NCI-H1417 (cell line): ENCODE data around the gene EFCAB6.

Source experiments
- DNase-seq, 3 experiments: peaks; one replicate each; lab custom pipeline; 2025; lab: John Stamatoyannopoulos, UW

Gene EFCAB6

DNA sequence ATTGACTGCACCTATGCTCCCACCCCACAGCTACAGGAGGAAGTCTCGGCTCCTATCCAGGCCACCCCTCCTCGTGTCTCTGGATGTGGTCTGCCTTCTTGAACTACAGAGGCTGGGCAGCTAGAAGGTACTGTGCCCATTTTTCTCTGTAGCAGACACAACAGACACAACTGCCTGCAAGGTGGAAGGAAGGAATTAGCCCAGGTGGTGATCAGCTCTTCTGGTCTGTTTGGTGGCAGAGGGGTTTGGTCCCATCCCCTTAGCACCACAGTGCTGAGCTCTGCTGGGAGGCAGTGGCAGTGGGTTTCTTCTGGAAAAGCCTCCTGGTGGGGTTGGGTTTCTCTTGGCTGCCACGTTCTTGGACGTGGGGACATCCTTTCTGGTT, 267.8 kb downstream of the EFCAB6 start:
- DNase-seq, result no peak

DNA sequence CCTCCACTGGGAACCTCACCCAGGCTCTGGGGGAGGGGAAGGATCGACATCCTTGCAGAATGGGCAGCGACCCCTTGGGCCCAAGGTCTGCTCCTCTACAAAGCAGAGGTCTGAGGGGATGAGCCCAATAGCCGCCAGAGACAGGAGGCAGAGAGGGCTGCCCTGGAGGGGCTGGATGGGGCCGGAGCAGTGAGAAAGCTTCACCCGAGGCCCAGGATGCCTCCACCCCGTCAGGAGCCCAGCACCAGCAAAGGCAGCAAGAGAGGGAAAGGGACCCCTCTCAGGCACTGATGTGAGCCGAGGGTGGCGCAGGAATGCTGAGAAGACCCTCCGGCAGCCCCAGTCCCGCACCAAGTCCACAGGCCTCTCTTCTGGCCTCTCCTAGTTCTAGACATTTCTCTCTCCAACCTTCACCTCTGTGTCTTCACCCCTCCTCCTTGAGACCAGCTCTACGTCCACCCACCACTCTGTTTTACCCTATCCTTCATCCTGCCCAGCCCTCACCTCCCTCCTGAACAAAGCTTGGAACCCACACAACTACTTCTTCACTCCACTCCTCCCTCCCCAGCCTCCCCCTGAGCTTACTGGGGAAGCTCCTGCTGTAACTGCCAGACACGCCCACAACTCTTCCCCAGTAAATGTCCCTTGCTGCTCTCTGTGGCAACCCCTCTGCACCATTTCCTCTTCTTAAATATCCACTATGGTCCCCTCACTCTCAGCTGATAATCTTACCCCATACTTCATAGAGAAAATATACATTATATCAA, 268.4 kb downstream of the EFCAB6 start:
- no peak for DNase-seq

DNA sequence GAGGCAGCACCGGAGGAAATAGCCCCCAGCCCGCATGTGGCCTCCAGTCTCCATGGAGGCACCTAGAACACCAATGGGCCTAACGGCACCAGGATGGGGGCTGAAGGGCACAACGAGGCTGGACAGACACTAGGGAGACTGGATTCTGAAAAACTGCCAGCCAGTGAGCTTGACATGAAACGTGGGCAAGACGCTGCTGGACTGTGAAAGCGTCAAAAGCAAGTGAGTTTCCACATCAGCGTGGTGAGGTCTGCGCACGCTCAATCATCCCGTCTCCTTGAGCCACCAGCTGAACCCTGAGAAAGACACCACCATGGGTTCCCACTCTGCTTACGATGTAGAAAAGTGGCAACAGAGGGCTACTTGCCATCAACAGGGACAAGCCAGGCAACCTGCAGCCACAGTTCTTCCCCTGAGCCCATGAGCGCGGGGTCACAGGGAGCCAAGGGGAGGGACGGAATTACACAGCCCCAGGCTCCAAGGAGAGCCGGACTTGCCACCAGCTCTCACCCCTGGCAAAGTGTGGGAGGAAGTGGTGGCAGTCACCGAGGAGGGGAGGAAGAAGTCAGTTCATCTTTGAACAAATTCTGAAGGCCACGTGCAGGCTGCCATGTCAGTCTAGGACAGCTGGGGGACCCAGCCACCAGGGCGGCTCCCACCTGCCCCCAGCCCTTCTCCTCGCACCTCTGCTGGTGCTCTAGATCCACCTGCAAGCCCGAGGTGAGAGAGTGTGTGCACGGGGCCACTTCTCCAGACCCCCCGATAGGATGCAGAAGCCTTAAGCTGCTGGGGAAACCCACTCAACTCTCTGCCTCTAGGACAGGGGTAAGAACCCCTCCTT, 269.2 kb downstream of the EFCAB6 start:
- no peak for DNase-seq

DNA sequence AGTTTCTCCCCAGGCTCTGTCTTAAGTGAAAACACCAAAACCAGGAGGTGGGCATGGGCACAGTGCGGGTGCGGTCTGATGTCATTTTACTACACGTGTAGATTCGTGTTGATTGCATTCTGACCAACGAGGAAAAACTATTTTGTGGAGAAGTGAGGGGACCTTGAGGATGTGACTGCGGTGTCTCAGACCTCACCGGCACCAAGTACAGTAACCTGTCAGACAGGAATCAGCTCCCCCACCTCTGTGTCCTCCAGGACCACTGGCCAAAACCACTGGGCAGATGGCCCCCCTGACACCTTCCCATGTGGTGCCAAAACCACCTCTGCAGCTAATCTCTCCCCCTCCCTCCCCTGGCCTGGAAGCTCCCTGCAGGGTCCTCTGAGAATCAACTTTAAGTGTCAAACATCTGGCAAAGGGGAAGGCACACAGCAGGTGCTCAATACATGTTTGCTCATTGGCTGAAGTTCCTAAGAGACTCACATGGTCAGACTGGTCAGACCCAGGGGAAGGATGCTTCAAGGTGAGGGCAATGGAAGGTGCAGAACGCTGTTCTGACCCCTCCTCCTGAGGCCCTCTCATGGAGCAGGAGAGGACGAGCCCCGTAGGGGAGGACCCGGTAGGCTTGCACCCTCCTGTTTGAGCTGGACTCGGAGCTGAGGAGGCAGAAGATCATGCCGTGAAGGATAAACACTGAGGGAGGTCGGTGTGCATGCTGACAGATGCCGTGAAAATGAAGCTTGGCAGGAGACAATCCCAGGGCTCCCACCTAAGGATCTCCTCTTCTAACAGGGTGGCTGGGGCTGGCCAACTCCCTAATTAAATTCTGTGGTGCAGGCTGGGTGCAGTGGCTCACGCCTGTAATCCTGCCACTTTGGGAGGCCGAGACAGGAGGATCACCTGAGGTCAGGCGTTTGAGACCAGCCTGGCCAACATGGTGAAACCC, 270.4 kb downstream of the EFCAB6 start:
- DNase-seq, result no peak

DNA sequence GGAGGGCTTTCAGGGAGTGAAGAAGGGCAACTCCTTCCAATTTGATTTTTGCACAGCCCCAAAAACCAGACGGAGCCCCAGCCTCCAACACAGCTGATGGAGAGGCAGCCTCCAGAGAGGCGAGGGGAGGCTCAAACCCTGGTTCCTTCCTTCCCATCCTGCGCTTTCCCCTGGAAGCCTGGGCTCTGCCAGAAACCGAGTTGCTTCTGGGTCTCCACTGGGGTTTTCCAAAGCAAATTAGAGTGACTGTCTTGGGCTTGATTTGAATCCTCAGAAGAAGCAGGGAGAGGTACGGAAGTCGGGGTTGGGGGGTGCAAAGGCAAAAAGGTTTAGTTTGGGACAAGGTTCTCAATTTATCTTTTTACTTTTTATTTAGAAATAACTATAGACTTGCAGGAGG, 271.1 kb downstream of the EFCAB6 start:
- no peak for DNase-seq

DNA sequence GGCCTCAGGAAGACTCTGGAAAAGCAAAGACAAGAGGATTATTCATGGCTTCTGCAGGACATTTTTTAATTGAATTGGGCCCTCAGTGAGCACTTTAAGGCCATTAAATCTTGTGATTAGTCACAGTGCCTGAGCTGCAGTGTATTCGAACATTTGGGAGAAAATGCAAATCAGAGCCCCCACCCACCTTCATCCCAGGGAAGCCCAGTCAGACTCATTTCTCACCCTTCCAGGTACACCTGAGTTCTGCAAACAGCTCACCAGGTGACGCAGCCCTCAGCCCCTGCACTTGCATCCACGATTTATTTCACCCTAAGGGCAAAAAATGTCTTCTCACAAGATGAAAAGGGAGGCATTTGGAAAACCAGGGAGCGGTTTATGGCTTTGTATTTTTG, 271.6 kb downstream of the EFCAB6 start:
- peak; percentile 57 to 76 (median 61) for DNase-seq

DNA sequence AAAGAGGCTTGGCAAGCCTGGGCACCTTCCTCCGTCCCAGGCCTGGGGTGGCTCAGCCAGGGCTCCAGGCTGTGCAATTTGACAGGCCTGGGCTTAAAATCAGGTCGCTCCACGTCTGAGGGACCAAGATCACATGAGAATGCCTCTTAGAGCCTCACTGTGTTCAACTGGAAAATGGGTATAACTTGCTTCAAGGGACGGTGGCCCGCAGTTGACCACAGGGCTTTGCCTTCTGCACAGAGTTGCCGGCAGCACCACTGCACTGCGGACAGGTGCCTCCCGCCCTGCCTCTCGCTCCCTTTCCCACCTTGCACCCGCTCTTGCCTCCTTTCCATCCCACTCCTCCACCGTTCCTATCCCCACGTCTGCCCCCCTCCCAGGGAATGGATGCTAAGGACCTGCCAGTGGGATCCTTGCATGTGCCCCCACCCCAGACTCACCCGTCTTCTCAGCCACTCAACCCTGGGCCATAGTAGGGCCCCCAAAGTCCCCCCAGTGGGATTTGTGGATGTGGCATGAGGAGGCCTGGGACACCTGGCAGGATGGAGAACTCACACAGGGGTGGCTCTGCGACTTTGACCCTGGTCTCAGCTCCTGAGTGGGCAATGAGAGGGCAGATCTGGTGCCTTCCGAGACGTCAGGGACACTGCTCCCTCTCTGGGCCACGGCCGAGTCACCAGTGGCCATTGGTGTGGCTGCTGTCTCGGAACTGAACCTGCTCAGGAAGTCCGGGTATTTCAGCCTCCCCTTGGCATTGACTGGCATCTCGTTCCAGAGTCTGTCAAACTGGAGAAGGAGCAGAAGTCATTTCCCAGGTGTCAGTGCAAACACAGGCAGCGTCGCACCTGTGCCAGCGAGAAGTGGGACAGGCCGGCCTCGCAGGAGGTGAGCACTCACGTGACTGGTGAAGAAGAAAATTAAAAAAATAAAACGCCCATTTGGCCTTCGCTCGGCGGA, 272.3 kb downstream of the EFCAB6 start:
- DNase-seq, result peak in 1 of 3 experiments; percentile 57

DNA sequence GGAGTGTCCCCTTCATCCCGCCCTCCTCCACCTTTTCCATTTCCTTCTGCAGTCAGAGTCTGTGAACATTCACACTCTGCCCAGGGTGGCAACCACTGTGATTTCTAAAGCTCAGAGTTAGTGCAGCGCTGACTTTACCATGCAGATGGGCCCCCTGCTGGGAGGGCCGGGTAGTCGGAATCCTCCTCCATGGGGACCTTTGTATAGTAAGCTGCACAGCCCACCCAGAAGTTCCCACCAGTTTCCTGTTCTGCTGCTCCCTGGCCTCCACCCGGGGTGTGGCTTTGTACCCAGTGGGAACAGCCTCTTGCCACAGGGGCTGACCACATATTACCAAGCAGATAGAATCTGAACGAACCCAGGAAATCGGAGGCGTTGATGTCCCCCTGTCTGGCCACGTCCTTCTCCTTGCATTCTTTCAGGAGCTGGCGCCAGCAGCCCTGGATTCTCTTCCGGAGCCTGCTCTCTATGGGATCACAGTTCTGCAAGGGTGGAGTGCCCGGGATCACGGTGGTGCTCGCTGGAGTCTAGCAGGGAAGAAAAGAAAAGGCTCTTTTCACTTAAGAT, 275.0 kb downstream of the EFCAB6 start:
- no peak for DNase-seq

DNA sequence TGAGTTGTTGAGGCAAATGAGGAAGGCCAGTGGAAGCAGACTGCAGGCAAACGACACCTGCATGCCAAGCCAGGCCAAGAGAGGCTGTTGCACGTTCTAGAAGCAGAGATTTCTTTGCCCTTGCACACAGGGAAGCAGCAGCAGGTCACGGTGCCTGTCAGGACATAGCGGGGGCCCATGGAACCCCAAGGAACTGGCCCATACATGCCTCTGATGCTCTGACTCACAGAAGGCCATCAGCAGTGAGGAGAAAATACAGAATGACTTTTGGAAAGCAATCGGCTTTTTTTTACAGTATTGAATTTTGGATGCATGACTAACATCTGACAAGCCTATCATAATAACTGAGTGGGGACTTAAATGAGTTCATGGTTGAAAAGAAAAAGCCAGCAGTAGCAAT, 276.4 kb downstream of the EFCAB6 start:
- no peak for DNase-seq

DNA sequence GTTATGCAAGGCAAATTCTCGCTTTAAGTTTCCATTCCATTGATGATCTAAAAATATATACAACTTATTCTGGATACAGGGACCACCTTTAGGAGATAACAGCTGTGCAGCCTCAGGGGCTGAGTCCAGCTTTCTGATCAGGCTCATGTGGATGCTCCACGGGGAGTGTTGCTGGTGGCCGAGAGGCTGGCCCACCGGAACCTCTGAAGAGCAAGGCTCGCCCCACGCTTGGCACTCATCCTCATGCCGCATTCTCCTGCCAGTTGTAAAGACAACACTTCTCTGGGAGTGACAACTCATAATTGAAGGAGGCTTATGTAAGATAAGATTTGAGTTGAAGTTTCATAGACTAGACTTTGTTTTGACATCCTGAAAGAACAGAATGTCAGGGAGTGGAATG, 276.8 kb downstream of the EFCAB6 start:
- DNase-seq, result no peak

DNA sequence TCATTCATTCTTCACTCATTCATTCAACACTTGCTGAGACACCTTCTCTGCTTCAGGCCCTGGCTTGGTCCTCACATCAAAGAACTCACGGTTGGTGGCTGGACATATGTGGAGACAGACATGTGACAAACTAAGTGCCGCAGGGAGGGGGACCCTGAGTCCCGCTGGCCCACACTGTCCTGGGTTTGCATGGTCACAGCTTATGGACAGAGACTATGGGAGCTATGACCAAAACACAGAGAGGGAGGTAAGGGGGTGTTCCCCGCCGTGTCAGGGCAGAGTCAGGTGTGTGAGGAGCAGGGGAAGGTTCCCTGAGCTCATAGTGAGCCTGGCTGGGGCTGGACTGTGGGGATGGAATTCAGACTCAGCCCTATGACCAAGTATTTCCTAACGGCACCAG, 277.2 kb downstream of the EFCAB6 start:
- no peak for DNase-seq

DNA sequence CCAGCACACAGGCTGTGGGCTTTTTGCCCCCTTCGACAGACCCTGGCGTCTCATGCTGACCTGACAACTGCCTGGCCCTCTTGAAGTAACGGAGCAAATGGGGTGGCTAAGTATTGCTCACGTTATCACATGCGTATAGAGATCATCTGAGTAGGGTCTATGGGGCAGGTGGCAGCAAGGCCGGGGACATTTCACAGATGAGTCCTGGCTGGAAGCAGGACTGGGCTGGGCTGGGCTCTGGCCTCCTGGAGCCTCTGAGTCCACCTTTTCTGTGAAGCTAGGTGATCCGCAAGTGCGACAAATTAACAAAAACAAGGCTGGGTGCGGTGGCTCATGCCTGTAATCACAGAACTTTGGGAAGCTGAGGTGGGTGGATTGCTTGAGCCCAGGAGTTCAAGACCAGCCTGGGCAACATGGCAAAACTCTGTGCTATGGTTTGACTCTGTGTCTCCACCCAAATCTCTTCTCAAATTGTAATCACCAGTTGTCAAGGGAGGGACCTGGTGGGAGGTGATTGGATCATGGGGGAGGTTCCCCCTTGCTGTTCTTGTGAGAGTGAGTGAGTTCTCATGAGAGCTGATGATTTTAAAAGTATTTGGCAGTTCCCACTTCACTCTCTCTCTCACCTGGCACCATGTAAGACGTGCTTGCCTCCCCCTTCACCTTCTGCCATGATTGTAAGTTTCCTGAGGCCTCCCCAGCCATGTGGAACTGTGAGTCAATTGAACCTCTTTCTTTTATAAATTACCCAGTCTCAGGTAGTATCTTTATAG, 278.3 kb downstream of the EFCAB6 start:
- DNase-seq, result no peak

DNA sequence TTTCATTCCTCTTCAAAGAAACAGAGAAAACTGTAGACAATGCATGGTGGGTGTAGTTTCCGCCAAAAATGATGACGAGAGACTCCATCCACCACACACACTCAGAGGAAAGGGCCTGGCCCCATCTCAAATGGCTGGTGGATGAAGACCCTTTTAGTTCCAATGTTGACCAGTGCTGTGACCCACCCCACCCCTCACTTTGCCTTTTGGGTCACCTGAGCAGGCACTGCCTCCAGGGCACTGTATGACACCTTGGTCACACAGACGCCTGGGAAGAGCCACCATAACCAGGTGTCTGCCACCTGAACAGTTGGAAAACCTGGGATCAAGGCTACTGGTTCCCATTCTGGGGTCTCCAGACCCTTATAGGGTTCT, 279.0 kb downstream of the EFCAB6 start:
- DNase-seq, result no peak

DNA sequence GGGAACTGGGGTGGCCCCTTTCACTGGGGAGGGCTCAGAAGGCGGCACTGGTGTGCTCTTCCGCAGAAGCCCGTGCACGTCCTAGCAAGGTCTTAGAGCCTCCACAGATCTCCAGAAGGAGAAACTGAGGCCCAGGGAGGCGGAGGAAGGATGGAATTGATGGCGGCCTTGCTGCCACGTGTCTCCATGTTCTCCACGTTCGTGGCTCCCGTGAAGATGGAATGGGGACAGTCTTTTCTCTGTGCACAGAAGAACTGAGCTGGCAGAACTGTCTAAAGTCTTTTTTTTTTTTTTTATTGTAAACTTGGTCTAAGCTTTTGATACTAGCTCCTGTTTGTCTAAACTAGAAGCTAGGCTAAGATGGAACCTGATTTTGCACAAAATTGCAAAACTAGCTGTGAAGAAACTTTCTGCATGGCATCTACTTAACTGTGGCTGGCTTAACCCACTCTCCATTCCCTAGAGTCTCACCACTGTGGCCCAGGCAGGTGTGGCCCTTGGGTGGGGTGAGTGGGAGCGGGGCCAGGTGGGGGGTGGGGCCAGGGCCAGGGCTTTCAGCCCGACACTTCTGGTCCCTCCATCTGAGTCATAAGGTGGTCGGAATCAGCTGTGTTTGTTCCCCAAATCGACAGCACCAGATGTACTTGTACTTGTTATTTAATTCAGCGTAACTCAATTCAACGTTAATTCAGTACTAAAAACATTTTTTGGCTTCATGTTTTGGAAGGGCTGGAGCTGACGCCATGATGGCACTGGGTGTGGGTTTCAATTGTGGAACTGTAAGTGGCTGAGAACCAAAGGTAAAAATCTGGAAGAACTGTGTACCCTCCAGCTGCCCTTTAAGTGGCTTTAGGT, 279.6 kb downstream of the EFCAB6 start:
- no peak for DNase-seq

DNA sequence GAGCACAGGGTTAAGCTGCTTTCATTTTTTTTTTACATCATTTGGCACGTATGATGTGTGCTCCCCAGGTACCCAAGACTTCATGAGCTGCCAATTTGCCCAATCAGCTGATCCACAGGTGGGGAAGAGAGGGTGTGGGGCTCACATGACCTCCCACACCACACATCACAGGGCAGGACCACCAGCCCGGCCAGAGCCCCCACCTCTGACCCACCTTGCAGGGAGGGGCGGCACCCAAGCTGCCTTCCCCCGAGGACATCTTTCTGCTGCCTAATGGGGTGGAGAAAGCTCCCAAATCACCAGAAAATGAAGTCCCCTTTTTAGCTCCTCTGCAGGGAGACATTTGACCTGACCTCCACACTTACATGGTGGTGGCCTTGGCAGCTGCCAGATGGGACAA, 280.5 kb downstream of the EFCAB6 start:
- no peak for DNase-seq

DNA sequence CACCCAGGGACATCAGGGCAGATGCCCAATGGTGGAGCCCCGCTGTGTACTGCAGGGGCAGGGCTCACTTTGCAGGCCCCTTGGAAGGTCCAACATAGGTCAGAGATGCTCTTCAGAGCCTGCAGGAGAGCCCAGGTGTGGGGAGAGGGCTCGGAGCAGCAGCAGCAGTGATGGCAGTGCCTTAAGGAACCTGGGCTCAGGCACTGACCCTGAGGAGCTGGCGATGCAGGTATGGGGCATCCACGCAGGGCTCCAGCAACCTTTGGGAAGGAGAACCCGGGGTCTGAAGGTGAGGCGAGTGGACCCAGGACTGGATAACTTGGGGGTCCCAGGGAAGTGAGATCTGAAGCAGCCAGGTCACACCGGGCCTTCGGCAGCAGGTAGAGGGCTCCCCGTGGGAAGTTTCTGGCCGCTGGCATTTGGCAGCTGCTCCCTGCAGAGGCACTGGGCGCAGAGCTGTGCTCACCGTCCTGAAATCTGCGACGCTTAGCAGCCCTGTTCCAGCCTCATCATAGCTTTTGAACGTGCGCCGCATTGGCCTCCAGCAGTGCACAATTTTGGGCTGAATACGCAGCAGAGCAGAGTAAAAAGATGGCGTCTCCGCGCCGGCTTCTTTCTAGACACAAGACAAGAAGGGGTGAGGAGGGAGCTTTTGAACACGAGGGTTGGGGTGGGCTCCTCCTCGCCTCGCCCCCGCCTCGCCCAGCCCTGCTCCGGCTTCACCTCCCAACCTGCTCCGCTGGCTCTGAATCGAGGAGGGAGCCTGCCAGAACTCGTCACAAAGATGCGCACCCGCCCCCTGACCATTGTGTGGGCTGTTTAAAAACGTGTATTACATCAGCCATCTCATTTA, 281.5 kb downstream of the EFCAB6 start:
- no peak for DNase-seq

DNA sequence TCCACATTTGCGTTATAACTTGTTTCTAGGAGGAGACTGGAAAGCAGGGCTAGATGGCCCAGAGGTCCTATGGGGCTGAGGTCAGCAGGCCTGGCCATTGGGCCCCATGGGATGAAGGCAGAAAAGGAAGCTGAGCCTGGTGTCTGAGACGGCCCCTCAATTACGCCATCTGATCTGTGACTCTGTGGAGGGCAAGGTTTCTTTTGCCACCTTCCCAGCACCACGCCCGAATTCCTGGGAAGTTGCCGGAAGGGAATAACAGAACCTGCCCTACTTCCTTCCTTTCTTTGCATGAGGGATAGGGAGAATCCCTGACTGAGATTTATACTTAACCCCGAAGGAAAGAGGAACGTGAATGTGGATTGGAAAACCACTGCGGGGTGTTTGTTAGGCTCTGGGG, 282.2 kb downstream of the EFCAB6 start:
- DNase-seq, result no peak

DNA sequence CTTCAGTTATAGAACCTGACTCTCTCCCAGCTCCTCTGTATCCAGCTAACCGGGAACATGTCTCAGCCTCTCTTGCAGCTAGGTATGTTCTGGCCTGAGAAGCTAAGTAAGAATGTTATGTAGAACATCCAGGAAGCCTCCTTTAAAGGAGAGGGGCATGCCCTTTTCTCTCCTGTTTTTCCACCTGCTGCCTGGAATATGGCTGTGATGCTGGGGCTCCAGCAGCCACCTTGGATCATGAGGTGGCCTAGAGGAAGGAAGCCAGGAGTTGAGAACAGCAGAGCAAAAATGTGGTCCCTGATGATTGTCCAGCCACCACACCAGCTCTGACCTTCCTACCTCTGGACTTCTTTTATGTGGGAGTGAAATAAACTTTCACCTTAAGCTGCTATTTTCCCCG, 282.6 kb downstream of the EFCAB6 start:
- DNase-seq, result no peak
